Measurements from ENCODE around the gene PON3.

PON3 gene

GRCh38 chr7:95338832-95339231 is 57.3 kb downstream of the PON3 start:
- no peak for DNase-seq

GRCh38 chr7:95335093-95335492 is 61.1 kb downstream of the PON3 start:
- peak; percentile 95 for DNase-seq

- DNase-seq, result peak; percentile 53
Observed at GRCh38 chr7:95334447-95334846, 61.7 kb downstream of the PON3 start.

DNA sequence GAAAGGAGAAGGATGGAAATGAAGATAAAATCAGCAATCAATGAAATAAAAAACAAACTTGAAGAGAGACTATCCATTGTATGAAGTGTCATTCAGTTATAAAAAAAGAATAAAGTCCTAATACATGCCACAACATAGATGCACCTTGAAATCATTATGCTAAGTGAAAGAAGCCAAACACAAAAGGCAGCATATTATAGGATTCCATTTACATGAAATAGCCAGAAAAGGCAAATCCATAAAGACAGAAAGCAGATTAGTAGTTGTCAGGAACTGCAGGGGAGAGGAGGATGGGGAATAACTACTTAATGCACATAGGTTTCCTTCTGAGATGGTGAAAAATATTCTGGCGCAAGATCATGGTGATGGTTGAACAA is 65.2 kb downstream of the PON3 start:
- no peak for DNase-seq

DNA sequence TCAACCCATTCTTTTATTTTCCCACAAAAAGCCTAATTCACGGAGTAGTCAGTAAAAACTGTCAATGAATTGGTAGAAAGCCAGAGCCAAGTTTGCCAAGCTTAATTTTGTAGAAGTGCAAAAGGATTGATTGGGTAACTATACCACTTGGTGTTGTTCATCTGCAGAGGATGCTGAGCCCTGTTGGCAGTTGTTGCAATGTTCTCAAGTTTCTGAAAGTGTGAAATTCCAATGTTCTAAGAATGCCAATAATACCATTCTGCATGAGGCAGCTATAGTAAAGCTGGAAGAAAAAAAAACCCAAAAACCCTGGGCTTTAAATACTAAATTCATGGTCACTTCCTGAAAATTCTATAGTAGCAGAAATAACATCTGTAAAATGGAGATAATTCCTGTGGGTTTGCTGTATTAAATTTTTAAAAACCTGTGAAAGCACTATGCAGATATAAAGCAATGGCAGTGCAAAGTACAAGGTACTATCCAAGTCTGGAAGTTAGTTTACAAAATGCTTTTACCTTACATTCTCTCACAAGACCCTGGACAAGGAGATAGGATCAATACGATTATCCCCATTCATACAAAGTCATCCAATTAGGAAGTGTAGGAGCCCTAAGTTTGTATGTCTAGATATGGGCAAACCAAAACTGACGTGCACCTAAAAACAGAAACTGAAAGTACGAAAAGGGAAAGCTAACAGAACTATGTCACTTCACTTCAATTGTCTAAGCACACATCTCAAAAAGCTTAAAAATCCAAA is 65.8 kb downstream of the PON3 start:
- peak; percentile 70 for DNase-seq

DNA sequence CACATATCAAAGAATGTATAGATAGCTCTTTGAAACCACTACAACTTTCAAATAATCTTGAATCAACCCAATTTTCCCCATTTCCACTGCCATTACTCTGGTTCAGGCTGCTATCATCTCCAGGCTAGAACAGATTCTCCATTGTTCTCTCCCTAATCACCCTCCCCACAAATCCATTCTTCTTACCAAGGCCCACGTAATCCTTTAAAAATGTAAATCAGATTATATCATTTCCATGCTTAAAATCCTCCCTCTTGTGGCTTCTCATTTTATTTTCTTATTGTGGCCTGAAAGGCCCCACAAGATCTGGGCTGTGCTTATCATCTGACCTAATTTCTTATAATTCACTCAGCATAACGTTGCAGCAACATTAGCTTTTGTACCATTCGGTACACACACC is 68.8 kb downstream of the PON3 start:
- peak; percentile 20 for DNase-seq

DNA sequence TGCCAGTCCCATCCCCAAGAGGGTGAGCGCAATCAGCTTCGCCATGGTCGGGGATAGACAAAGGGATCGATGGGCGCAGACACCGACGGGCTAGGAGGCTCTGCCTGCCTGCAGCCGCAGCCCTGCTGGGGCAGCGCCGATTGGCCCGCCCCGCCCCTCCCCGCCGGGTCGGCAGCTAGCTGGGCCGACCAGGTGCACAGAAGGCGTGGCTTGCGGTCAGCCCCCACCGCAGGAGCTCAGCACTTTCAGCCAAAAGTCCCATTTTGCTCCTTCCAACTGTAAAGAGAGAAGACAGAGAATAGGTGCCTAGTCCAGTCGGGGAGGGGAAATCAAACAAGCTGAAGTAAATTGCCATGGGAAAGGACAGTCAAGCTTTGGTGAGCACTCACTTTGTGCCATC is 71.7 kb downstream of the PON3 start, which contains the start of gene PON1:
Gene PON1 (minus strand): TSS at position 102 of the 400 bp plus-strand sequence. CDS start 57 bp downstream, at position 45.
- DNase-seq, result no peak

DNA sequence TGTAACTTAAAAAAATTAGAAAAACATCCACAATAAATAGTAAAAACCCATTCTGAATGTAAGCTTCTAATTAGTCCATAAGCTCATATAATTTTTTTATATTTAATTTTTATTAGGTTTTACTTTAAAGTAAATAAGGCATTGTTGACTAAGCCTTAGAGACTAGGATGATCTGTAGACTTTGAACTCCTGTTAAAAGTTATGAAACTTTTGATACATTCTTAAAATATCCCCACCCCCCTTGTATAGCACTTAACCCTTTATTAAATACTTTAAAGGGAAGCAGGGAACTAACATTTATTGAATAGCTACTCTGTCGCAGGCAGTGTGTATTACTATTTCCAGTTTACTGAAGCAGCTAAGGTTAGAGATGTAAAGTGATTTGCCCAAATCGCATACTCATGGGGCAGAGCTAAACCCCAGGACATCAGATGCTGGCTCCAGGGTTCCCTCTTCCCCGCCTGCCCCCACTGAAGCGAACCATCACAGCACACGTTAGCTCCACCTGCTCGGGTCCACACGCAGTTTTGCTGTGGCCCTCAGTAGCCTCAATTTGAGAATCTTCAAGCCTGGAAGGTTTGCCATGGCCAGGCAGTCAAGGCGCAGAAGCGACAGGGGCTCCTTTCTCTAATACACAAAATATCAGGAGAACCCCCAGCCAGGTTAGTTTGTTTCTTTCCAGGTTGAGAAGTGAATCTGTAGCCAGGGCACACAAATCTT is 72.6 kb downstream of the PON3 start:
- no peak for DNase-seq

DNA sequence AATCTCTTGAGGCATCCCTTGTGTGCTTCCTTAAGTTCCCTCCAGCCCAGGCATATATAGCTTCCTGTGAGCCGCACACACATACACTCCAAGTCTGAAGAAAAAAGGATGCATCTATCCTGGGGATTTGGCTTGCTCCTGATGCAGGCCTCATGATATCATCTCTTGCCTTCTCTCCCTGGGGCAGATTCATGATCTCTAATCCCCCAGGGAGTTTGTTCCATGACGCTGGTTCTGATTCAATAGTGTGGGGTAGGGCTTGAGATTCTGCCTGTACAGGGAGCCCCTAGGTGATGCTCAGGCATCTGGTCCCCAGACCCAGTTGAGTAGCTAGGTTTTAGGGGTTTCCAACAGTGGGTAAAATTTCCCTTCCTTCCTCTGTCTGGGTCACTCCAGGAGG is 73.3 kb downstream of the PON3 start:
- peak; percentile 71 for DNase-seq

DNA sequence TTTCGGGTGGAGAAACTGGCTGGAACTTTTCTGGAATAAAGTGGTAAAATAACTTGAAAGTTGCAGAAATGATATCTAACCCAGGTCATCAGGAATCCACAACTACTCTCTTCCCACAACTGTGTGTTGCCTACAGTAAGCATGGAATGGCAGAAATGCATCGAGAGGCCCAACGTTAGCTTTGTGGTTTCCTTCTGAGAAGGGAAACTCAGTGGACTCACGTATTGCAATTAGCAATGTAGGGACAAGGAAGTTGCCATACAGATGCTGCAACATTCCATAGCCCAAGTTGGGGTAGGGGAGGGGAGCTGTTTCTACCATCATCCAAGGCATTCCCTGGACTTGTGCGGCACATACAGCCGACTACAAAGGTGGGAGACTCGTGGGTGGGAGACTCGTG is 73.8 kb downstream of the PON3 start:
- DNase-seq, result peak; percentile 78

DNA sequence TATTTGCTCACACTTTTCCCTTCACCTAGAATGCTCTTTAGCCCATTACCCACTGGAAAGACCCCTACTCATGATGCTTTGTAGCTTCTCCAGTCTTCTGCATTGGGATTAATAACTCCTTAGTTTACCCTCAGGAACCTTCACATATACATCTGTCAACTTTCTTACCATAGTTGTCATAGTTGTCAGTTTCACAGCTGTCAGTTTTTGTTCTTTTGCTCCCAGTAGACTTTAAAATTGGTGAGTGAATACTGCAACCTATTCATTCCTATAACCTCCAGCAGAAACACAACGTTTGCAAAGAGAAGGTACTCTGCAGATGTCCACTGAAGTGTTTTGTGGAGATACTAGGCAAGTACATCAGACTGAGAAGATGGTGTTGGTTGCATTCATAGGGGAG is 74.5 kb downstream of the PON3 start:
- DNase-seq, result no peak

GRCh38 chr7:95320651-95321050 is 75.5 kb downstream of the PON3 start:
- no peak for DNase-seq

DNA sequence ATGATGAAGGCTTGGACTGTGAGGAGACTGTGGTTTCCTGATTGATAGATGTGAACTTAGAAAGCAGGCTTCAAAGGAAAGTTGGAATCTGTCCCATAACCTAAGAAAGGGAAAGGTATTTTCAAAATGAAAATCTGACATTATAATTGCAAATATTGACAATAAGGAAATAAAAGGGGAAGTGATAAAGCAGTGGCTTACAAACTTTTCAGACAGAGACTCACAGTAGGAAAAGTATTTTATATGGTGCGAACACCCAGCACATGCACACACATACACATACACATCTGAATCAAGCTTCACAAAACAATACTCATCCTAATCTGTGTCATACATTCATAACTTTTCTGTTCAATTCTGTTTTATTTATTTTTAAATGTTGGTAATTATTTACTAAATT is 76.6 kb downstream of the PON3 start:
- DNase-seq, result no peak

DNA sequence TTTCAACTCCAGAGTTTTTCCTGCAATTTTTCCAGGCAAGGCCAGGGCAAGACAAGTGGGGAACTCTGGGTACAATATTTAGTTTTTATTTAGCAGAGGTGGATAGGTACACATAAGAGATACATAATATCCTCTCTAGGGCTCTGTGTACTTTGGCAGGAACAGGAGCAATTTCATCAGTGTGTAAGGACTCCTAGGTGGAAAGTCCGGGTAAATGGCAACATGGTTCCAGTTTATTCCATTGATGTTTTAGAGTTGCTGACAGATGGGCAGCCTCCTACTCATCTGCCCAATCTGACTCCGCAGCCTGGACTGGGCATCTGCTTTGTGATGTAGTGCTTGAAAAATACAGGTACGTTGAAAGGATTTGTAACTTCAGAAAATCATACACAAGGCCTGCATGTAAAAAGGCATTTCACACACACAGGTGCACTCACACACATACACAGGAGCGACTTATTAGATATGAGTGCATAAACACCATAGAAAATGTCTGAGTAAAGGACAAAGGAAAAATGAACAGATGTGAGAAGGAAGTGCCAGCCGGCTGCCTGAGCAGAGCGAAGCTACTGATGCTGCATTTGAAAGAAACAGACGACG is 77.6 kb downstream of the PON3 start:
- DNase-seq, result no peak

GRCh38 chr7:95317966-95318365 is 78.2 kb downstream of the PON3 start:
- DNase-seq, result no peak

DNA sequence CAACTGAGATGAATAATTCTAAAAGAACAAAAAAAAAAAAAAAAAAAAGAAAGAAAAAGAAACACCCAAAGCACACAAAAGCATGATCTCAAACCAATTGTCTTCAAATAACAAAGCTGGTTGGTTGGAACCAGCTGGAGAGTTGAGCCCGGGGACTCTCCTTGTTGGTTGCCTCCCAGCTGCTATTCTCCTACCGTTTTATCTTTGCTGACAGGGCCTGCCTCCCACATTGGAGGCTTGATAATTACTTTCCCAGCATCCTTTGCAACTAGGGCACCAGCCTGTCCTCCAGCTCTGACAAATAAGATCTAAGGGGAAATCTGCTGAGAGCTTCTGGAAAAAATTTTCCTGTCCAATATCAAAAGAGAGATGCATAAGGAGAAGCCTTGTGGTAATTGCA is 78.6 kb downstream of the PON3 start:
- no peak for DNase-seq

GRCh38 chr7:95316588-95316987 is 79.6 kb downstream of the PON3 start:
- DNase-seq, result no peak

DNA sequence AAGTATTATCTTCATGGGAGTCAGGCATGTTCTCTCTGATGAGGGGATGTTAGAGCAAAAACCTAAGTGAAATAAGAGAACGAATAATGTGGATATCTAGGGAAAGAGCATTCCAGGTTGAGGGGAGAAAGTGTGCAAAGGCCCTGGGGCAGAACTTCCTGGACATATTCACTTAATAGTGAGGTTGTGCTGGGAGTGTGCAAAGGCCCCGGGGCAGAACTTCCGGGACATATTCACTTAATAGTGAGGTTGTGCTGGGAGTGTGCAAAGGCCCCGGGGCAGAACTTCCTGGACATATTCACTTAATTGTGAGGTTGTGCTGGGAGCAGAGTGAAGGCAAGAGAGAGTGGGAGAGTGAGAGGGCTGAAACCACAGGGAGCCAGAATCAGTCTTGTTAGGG is 83.6 kb downstream of the PON3 start:
- no peak for DNase-seq

DNA sequence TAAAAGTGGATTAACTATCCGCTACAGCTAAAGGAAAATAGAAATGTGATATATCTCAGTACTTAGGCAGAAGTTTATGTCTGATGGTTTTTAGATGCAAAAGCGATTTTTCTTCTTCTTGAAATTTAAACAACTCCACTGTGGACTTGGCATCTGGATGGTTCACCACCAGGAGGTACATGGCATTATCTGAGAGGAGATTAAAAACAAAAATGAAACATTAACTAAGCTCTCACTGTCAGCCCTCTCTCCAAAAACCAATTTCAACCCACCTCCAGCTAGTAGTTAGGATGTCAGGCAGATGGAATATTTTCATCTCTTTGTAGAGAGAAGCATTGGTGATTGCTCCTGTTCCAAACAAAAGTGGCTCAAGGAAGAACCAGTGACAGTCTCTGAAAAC is 84.8 kb downstream of the PON3 start:
- DNase-seq, result no peak

- no peak for DNase-seq
Observed at GRCh38 chr7:95309951-95310350, 86.2 kb downstream of the PON3 start.

All from fibroblast of skin of right biceps (primary cell).